GM23338 (cell line): ENCODE results near the gene CLTA.
A peak's percentile ranks its signal among the peaks of the same experiment; 100 is the strongest.

Source experiments
- CREB1 ChIP-seq: fragments of 250-450 bp; sonication (Bioruptor Pico); IDR thresholded peaks from 2 replicates; pipeline ENCODE4 v1.5.0; 2020; ENCODE audit warnings: low read depth, mild to moderate bottlenecking, moderate library complexity
- CTCF ChIP-seq, 2 experiments: fragments of 200-600 bp in 1 of 2; sonication (generic) in 1 of 2; conservative IDR thresholded peaks; 2 replicates each; pipeline versions ENCODE4 v1.5.1 to v1.6.1; 2016 to 2017; ENCODE audit warnings: antibody characterized with exemption in 2 of 2, low read depth in 2 of 2, mild to moderate bottlenecking in 2 of 2, moderate library complexity in 1 of 2
- EZH2 ChIP-seq: fragments of 200-600 bp; sonication (generic); IDR thresholded peaks from one replicate; pipeline ENCODE4 v1.8.0; 2017; ENCODE audit warnings: antibody characterized with exemption, mild to moderate bottlenecking, low read depth; ENCODE audit not compliant: unreplicated experiment
- EZH2phosphoT487 ChIP-seq: fragments of 200-600 bp; sonication (generic); IDR thresholded peaks from one replicate; pipeline ENCODE4 v1.8.1; 2018; ENCODE audit warnings: antibody characterized with exemption; ENCODE audit not compliant: unreplicated experiment
- JUNB ChIP-seq: IDR thresholded peaks from one replicate; pipeline ENCODE4 v1.6.1; 2016; ENCODE audit warnings: antibody characterized with exemption; ENCODE audit not compliant: unreplicated experiment
- POLR2AphosphoS5 ChIP-seq: IDR thresholded peaks from 2 replicates; pipeline ENCODE4 v1.6.1; 2016; ENCODE audit warnings: antibody characterized with exemption, low read depth
- REST ChIP-seq: IDR thresholded peaks from one replicate; pipeline ENCODE4 v1.6.1; 2018; ENCODE audit warnings: antibody characterized with exemption; ENCODE audit not compliant: unreplicated experiment
- STAT1 ChIP-seq: IDR thresholded peaks from one replicate; pipeline ENCODE4 v1.6.1; 2016; ENCODE audit warnings: antibody characterized with exemption; ENCODE audit not compliant: unreplicated experiment
- ZNF331 ChIP-seq: fragments of 250-450 bp; sonication (Bioruptor Pico); IDR thresholded peaks from 2 replicates; pipeline ENCODE4 v1.5.0; 2020; ENCODE audit warnings: low read depth, mild to moderate bottlenecking, moderate library complexity

GRCh38 chr9:36190388-36191289, at the start of gene CLTA:
- TF ChIP-seq CTCF (conservative IDR thresholded peaks at IDR 0.05; ENCODE audit: low read depth in 2 of 2) (peak; percentile 29 to 59), POLR2AphosphoS5 (peak; percentile 99), REST (no peak), EZH2 (no peak), CREB1 (CRISPR knock-in tag) (peak; percentile 21; the same call in 1 of the 2 replicates), STAT1 (no peak), JUNB (no peak), EZH2phosphoT487 (no peak), ZNF331 (CRISPR knock-in tag) (no peak)
